PC-3 (cell line): ENCODE data around the gene SENP3. TPM values are rescaled to one million over a fixed set of nuclear protein-coding genes. Genes with fewer than 3 reads are reported as not detected.
A peak's percentile ranks its signal among the peaks of the same experiment; 100 is the strongest.

ENCODE experiments used
- ATAC-seq: fragments of 200-7000 bp; cut with Tn5 transposase; 2 replicates; pipeline ENCODE4 v1.9.1; 2020; ENCODE audit warnings: mild to moderate bottlenecking, moderate library complexity
- BruUV-seq: library from RNA; stranded (reverse); fragments of 400-500 nt; replicated peaks from 2 replicates; lab custom pipeline; 2021; lab: Mats Ljungman, UMichigan
- CTCF ChIA-PET: fragments of 300-600 bp; sonication (Branson Sonifier 250); formaldehyde crosslinking; loops from one replicate; lab custom pipeline; 2022; ENCODE audit warnings: antibody characterized with exemption; lab: Charles Lee
- POLR2A ChIA-PET: fragments of 300-600 bp; sonication (Branson Sonifier 250); formaldehyde crosslinking; loops from one replicate; lab custom pipeline; 2022; ENCODE audit warnings: antibody characterized with exemption; ENCODE audit not compliant: unreplicated experiment; lab: Charles Lee
- DNase-seq: peaks from one replicate; pipeline ENCODE4 v3.0.0-alpha.2; 2015
- H2AFZ ChIP-seq: fragments of 300-600 bp; sonication (generic); 2 replicates; pipeline ENCODE4 v1.6.0; 2016; ENCODE audit warnings: antibody characterized with exemption, low read length
- H3F3A ChIP-seq: fragments of 300-600 bp; sonication (generic); one replicate; pipeline ENCODE4 v1.6.0; 2017; ENCODE audit warnings: antibody characterized with exemption, low read length, control low read depth, mild to moderate bottlenecking; ENCODE audit not compliant: unreplicated experiment
- H3K27ac ChIP-seq: fragments of 300-600 bp; sonication (generic); 2 replicates; pipeline ENCODE4 v1.5.1; 2016; ENCODE audit warnings: mild to moderate bottlenecking, low read length
- H3K27me3 ChIP-seq: fragments of 300-600 bp; sonication (generic); 2 replicates; pipeline ENCODE4 v1.6.1; 2016; ENCODE audit warnings: low read length, mixed read lengths
- H3K36me3 ChIP-seq: fragments of 300-600 bp; sonication (generic); 2 replicates; pipeline ENCODE4 v1.6.1; 2016; ENCODE audit warnings: low read depth, mixed run types, low read length, mixed read lengths
- H3K4me1 ChIP-seq: fragments of 300-600 bp; sonication (generic); 2 replicates; pipeline ENCODE4 v1.5.1; 2016; ENCODE audit warnings: low read length; ENCODE audit not compliant: insufficient read depth
- H3K4me2 ChIP-seq: fragments of 300-600 bp; sonication (generic); 2 replicates; pipeline ENCODE4 v1.6.0; 2016; ENCODE audit warnings: low read length
- H3K4me3 ChIP-seq: fragments of 300-600 bp; sonication (generic); 2 replicates; pipeline ENCODE4 v1.5.1; 2016; ENCODE audit warnings: mild to moderate bottlenecking, low read length, mixed read lengths
- H3K79me2 ChIP-seq: fragments of 300-600 bp; sonication (generic); 2 replicates; pipeline ENCODE4 v1.6.1; 2017; ENCODE audit warnings: low read length, mixed read lengths
- H3K9ac ChIP-seq: fragments of 300-600 bp; sonication (generic); 2 replicates; pipeline ENCODE4 v1.6.0; 2016; ENCODE audit warnings: mild to moderate bottlenecking, low read length
- H3K9me2 ChIP-seq: fragments of 300-600 bp; sonication (generic); replicated peaks from 2 replicates; pipeline ENCODE4 v1.6.1; 2016; ENCODE audit warnings: mixed run types, low read length, mixed read lengths
- H3K9me3 ChIP-seq: fragments of 300-600 bp; sonication (generic); 2 replicates; pipeline ENCODE4 v1.6.1; 2016; ENCODE audit warnings: low read length, mixed read lengths
- H4K20me1 ChIP-seq: fragments of 300-600 bp; sonication (generic); 2 replicates; pipeline ENCODE4 v1.6.1; 2016; ENCODE audit warnings: low read length, mixed read lengths
- EZH2 ChIP-seq: fragments of 300-600 bp; sonication (generic); IDR thresholded peaks from one replicate; pipeline ENCODE4 v1.6.1; 2017; ENCODE audit warnings: antibody characterized with exemption, mild to moderate bottlenecking, low read length; ENCODE audit not compliant: unreplicated experiment
- EZH2phosphoT487 ChIP-seq: fragments of 300-600 bp; sonication (generic); IDR thresholded peaks from 2 replicates; pipeline ENCODE4 v1.6.1; 2018; ENCODE audit warnings: mild to moderate bottlenecking, antibody characterized with exemption, low read length, borderline replicate concordance
- intact Hi-C: fragments of 100-400 bp; cut with micrococcal nuclease; formaldehyde crosslinking; loops from 2 replicates; pipeline ENCODE4 v1.9.0; 2023
- total RNA-seq: library from RNA; depleted of rRNA; stranded (reverse); fragments of >200 nt; gene quantifications from 2 replicates; pipeline ENCODE4 v1.2.3, GENCODE V29; 2014
- TF ChIP-seq, protein P1 (sequence below): fragments of 300-600 bp; sonication (generic); conservative IDR thresholded peaks from 2 replicates; pipeline ENCODE4 v1.5.1; 2017; ENCODE audit warnings: antibody characterized with exemption, low read depth, mild to moderate bottlenecking, low read length

SENP3 gene
- total RNA-seq, 1 experiment from 2014 or later: 82.8 TPM

DNA sequence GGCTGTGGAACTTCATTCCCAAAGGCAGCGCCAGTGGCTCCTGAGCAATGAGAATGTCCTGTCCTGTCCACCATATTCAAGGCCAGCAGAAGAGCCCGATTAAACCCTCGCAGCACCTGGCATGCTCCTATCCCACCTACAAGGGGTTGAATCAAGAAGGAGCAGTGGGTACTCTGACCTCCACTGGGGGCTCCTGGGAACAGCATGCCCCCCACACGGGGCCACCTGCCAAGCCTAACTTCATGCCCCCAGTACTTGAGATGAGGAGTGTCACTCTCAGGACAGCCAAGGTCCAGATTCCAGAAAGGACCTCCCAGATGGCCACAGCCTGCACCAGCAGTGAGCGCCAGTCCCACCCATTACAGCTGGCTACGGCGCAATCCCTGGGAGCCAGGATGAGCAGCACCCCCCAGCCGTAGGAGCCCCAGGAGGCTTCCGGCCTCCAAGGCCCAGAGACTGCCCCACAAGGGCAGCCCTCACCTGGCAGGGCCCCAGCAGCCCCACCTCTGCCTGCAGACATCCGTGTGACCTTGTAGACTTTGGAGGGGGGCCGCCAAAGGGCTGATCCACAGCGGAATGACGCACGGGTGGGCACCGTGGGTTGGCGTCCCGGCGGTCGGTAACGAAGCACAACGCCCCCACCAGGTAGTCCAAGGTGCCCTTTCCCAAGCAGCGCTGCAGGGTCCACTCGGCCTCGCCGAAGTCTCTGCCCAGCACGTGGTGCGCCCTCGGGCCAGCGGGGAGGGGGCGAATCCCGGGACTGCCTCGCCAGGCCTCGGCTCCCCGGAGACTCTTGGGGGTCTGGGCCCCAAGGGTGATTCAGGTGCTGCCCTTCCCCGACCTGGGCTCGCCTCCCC lies 20.9 kb downstream of the SENP3 start:
- H3K36me3 ChIP-seq: peaks cover 4% of the 10 kb centered on the region; the same call in 1 of the 2 replicates
- H3K4me2 ChIP-seq: peak overlapping the region; percentile 90; the same call in 1 of the 2 replicates
- H3K27ac ChIP-seq: peak overlapping the region; percentile 90
- no peak for DNase-seq
- peaks cover 9% of the 10 kb centered on the region for H3F3A ChIP-seq
- ATAC-seq: no peak
- no peaks in the 10 kb centered on the region for H3K27me3 ChIP-seq
- intact Hi-C loops: no loop called here
- H3K4me3 ChIP-seq: no peak overlapping the region
- ChIA-PET CTCF (interaction anchor here (1.1 kb wide), 1 partner anchor 23 kb away, joined by 3 read pairs; no protein-coding TSS in a partner anchor), POLR2A (interaction anchor here (0.5 kb wide), 1 partner anchor 140 kb away, joined by 3 read pairs; no protein-coding TSS in a partner anchor)
- no peaks in the 10 kb centered on the region for H3K9me2 ChIP-seq
- H3K4me1 ChIP-seq: peaks cover 42% of the 10 kb centered on the region
- H3K9me3 ChIP-seq: no peaks in the 10 kb centered on the region
- TF ChIP-seq EZH2 (no peak), EZH2phosphoT487 (no peak)
- TF ChIP-seq, protein P1, sequence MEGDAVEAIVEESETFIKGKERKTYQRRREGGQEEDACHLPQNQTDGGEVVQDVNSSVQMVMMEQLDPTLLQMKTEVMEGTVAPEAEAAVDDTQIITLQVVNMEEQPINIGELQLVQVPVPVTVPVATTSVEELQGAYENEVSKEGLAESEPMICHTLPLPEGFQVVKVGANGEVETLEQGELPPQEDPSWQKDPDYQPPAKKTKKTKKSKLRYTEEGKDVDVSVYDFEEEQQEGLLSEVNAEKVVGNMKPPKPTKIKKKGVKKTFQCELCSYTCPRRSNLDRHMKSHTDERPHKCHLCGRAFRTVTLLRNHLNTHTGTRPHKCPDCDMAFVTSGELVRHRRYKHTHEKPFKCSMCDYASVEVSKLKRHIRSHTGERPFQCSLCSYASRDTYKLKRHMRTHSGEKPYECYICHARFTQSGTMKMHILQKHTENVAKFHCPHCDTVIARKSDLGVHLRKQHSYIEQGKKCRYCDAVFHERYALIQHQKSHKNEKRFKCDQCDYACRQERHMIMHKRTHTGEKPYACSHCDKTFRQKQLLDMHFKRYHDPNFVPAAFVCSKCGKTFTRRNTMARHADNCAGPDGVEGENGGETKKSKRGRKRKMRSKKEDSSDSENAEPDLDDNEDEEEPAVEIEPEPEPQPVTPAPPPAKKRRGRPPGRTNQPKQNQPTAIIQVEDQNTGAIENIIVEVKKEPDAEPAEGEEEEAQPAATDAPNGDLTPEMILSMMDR: no peak
- no TSS peak for BruUV-seq
- H4K20me1 ChIP-seq: peaks cover 4% of the 10 kb centered on the region
- H3K9ac ChIP-seq: peak overlapping the region; percentile 96
- no peak overlapping the region for H2AFZ ChIP-seq
- H3K79me2 ChIP-seq: peaks cover 44% of the 10 kb centered on the region

DNA sequence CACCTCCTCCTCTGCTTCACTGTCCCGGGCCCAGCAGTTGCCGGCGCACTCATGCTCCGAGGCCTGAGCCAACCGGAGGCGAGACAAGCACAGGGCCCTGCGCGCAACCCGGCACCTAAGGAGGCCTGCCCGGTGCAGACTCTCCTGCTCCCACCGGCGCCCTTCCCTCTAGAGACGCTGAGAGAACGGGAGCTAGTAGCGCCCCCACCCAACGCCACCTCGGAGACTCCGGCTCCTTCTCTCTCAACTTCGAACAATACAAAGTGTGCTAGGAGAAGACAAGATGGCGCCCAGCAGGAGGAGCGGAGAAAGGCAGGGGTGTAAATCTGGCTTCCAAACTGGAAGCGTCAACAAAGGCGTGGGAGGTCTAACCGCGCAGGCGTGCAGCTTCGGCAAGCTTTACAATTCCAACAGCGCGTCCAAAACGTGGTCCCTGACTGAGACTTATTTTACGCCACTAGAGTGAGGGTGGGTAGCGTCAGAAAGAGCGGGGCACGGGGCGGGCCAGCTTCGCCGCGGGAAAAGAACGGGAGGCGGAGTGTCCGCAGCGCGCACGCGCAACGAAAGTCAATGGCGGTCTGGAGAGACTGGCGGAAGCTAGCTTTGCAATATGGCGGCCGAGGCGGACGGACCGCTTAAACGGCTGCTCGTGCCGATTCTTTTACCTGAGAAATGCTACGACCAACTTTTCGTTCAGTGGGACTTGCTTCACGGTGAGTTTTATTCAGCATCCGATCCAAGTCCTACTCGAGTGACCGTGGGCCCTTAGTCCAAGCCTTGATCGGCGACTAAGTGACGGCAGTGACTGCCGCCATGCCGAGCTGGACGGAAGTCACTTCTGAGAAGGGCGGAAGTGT lies 21.8 kb downstream of the SENP3 start, which contains the start of gene MPDU1:
TSS of gene MPDU1 (plus strand) at position 600 of the 857 bp plus-strand sequence. CDS start at position 611, 11 bp downstream.
- peaks cover 46% of the 10 kb centered on the region for H3K4me1 ChIP-seq
- no peaks in the 10 kb centered on the region for H3K9me2 ChIP-seq
- no peaks in the 10 kb centered on the region; the same call in 1 of the 2 replicates for H4K20me1 ChIP-seq
- no peaks in the 10 kb centered on the region for H3K27me3 ChIP-seq
- BruUV-seq: TSS peak; percentile 71
- intact Hi-C loops: no loop called here
- ChIA-PET CTCF (interaction anchor here (1.1 kb wide), 1 partner anchor 24 kb away, joined by 3 read pairs; no protein-coding TSS in a partner anchor), POLR2A (interaction anchor here (0.5 to 1.0 kb wide), 4 partner anchors 32 to 627 kb away, joined by 3 to 4 read pairs (median 4); no protein-coding TSS in a partner anchor)
- ATAC-seq (peak; percentile 46), DNase-seq (peak; percentile 91)
- peak within 1 kb of the TSS; percentile 81 for H3K4me3 ChIP-seq
- peak within 1 kb of the TSS; percentile 90 for H3K4me2 ChIP-seq
- H3K27ac ChIP-seq: peak within 1 kb of the TSS; percentile 90
- peak within 1 kb of the TSS; percentile 71 for H2AFZ ChIP-seq
- no peaks in the 10 kb centered on the region for H3K9me3 ChIP-seq
- H3K9ac ChIP-seq: peak within 1 kb of the TSS; percentile 96
- TF ChIP-seq EZH2phosphoT487: no peak
- TF ChIP-seq, protein P1: no peak
- no peak for TF ChIP-seq EZH2
- H3K36me3 ChIP-seq: no peaks in the 10 kb centered on the region
- H3F3A ChIP-seq: peaks cover 6% of the 10 kb centered on the region
- H3K79me2 ChIP-seq: peaks cover 48% of the 10 kb centered on the region
